H1 (cell line): Measurements from ENCODE around the gene GOLGA3. TPM values are rescaled to one million over a fixed set of nuclear protein-coding genes. Genes with fewer than 3 reads are reported as not detected.

Source experiments
- CTCF ChIA-PET: fragments of 300-600 bp; sonication (Branson Sonifier 250); formaldehyde crosslinking; loops from one replicate; lab custom pipeline; 2021; ENCODE audit not compliant: partially characterized antibody; lab: Charles Lee
- POLR2A ChIA-PET: fragments of 300-600 bp; sonication (Branson Sonifier 250); formaldehyde crosslinking; loops from one replicate; lab custom pipeline; 2021; ENCODE audit warnings: inconsistent platforms; ENCODE audit not compliant: partially characterized antibody; lab: Charles Lee
- DNase-seq, 2 experiments: peaks; one replicate each; pipeline versions ENCODE4 v3.0.0 to v3.0.0-alpha.2; 2010 to 2022; ENCODE audit warnings: low spot score in 2 of 2, low read depth in 1 of 2, mixed read lengths in 1 of 2
- FAIRE-seq: peaks from 2 replicates; lab custom pipeline; 2011; peaks lifted over from hg19 to GRCh38; lab: Jason Lieb, UNC
- H2AFZ ChIP-seq: 2 replicates; pipeline ENCODE4 v1.8.1; 2012; ENCODE audit warnings: low read length, inconsistent platforms
- H2AK5ac ChIP-seq: 2 replicates; pipeline ENCODE4 v1.6.1; 2013; ENCODE audit warnings: low read depth, low read length
- H2BK120ac ChIP-seq: replicated peaks from 2 replicates; pipeline ENCODE3; 2013; ENCODE audit warnings: low read depth, low read length, inconsistent platforms
- H2BK12ac ChIP-seq: 2 replicates; pipeline ENCODE4 v1.6.1; 2013; ENCODE audit warnings: low read depth, low read length
- H2BK15ac ChIP-seq: 2 replicates; pipeline ENCODE4 v1.6.1; 2013; ENCODE audit warnings: low read length
- H2BK20ac ChIP-seq: 2 replicates; pipeline ENCODE4 v1.6.1; 2013; ENCODE audit warnings: low read length
- H2BK5ac ChIP-seq: 2 replicates; pipeline ENCODE4 v1.6.1; 2013; ENCODE audit warnings: low read depth, low read length
- H3K14ac ChIP-seq: 2 replicates; pipeline ENCODE4 v1.6.1; 2013; ENCODE audit warnings: inconsistent platforms; ENCODE audit not compliant: insufficient read length
- H3K18ac ChIP-seq: 2 replicates; pipeline ENCODE4 v1.6.1; 2013; ENCODE audit warnings: low read length; ENCODE audit errors: extremely low read depth
- H3K23ac ChIP-seq: 2 replicates; pipeline ENCODE4 v1.6.1; 2013; ENCODE audit warnings: inconsistent platforms; ENCODE audit not compliant: insufficient read length
- H3K23me2 ChIP-seq: 2 replicates; pipeline ENCODE4 v1.6.1; 2013; ENCODE audit warnings: low read depth, low read length
- H3K27ac ChIP-seq: 2 replicates; pipeline ENCODE4 v1.6.1; 2011; ENCODE audit warnings: low read depth, low read length, inconsistent platforms
- H3K27me3 ChIP-seq, 4 experiments: replicated peaks in 1 of 4; 1 replicate in 1 of 4; 2 replicates in 3 of 4; pipeline versions ENCODE4 v1.6.1 to v1.8.1; 2011 to 2013; ENCODE audit warnings: low read length in 3 of 4, mild to moderate bottlenecking in 3 of 4, inconsistent platforms in 2 of 4, mixed read lengths in 2 of 4, moderate library complexity in 1 of 4; ENCODE audit not compliant: control insufficient read depth in 3 of 4, insufficient read depth in 3 of 4; ENCODE audit errors: extremely low read depth in 1 of 4
- H3K36me3 ChIP-seq, 4 experiments: 2 replicates each; pipeline versions ENCODE4 v1.6.1 to v1.8.1; 2011 to 2013; ENCODE audit warnings: mild to moderate bottlenecking in 4 of 4, low read length in 3 of 4, moderate library complexity in 2 of 4, control low read depth in 1 of 4, inconsistent platforms in 1 of 4; ENCODE audit not compliant: insufficient read depth in 4 of 4, control insufficient read depth in 2 of 4
- H3K4ac ChIP-seq: replicated peaks from 2 replicates; pipeline ENCODE3; 2013; ENCODE audit warnings: low read length, low read depth, mixed read lengths, inconsistent platforms; ENCODE audit not compliant: insufficient read length
- H3K4me1 ChIP-seq, 4 experiments: replicated peaks in 1 of 4; 1 replicate in 1 of 4; 2 replicates in 3 of 4; pipeline versions ENCODE4 v1.6.1 to v1.8.1; 2011 to 2013; ENCODE audit warnings: low read length in 3 of 4, inconsistent platforms in 2 of 4, mixed read lengths in 1 of 4; ENCODE audit not compliant: insufficient read depth in 4 of 4, control insufficient read depth in 3 of 4
- H3K4me2 ChIP-seq, 2 experiments: 2 replicates each; pipeline versions ENCODE4 v1.6.1 to v1.8.1; 2011 to 2013; ENCODE audit warnings: low read depth in 2 of 2, low read length in 2 of 2, control low read depth in 1 of 2, inconsistent platforms in 1 of 2, mild to moderate bottlenecking in 1 of 2; ENCODE audit not compliant: insufficient read depth in 1 of 2
- H3K4me3 ChIP-seq, 4 experiments: fragments of 200-600, 300-600 bp in 1 of 4; sonication (generic), shearing (Covaris generic), sonication (Bioruptor Twin) in 1 of 4; 2 replicates each; pipeline versions ENCODE4 v1.5.1 to v1.8.1; 2011 to 2016; ENCODE audit warnings: low read length in 4 of 4, low read depth in 3 of 4, control low read depth in 2 of 4, inconsistent platforms in 2 of 4, mild to moderate bottlenecking in 2 of 4, mixed read lengths in 1 of 4, moderate library complexity in 1 of 4; ENCODE audit not compliant: insufficient read depth in 2 of 4; ENCODE audit errors: extremely low read depth in 1 of 4
- H3K56ac ChIP-seq: replicated peaks from 2 replicates; pipeline ENCODE3; 2013; ENCODE audit warnings: low read depth, mild to moderate bottlenecking, mixed read lengths, low read length, inconsistent platforms; ENCODE audit not compliant: insufficient read length
- H3K79me1 ChIP-seq: 2 replicates; pipeline ENCODE4 v1.6.1; 2013; ENCODE audit warnings: low read depth, low read length, control low read depth
- H3K79me2 ChIP-seq, 2 experiments: 2 replicates each; pipeline versions ENCODE4 v1.6.1 to v1.8.1; 2012 to 2013; ENCODE audit warnings: low read length in 2 of 2, mild to moderate bottlenecking in 2 of 2, inconsistent platforms in 1 of 2; ENCODE audit not compliant: insufficient read depth in 2 of 2, control insufficient read depth in 1 of 2
- H3K9ac ChIP-seq, 4 experiments: replicated peaks in 1 of 4; 1 replicate in 1 of 4; 2 replicates in 3 of 4; pipeline versions ENCODE4 v1.6.1 to v1.8.1; 2011 to 2013; ENCODE audit warnings: low read depth in 3 of 4, low read length in 3 of 4, control low read depth in 2 of 4, mild to moderate bottlenecking in 2 of 4, moderate library complexity in 2 of 4, inconsistent platforms in 1 of 4; ENCODE audit errors: extremely low read depth in 1 of 4
- H3K9me3 ChIP-seq, 2 experiments: 2 replicates each; pipeline versions ENCODE4 v1.6.1 to v1.8.1; 2012 to 2013; ENCODE audit warnings: mild to moderate bottlenecking in 2 of 2, moderate library complexity in 2 of 2, control low read depth in 1 of 2, inconsistent platforms in 1 of 2, low read depth in 1 of 2, low read length in 1 of 2, mixed read lengths in 1 of 2; ENCODE audit not compliant: insufficient read depth in 2 of 2
- H4K20me1 ChIP-seq, 2 experiments: replicated peaks in 1 of 2; 2 replicates each; pipeline versions ENCODE3 to v1.8.1; 2011 to 2013; ENCODE audit warnings: inconsistent platforms in 2 of 2, low read length in 2 of 2, mild to moderate bottlenecking in 1 of 2; ENCODE audit not compliant: insufficient read depth in 2 of 2, control insufficient read depth in 1 of 2
- H4K5ac ChIP-seq: 2 replicates; pipeline ENCODE4 v1.6.1; 2013; ENCODE audit warnings: low read length, low read depth, mixed read lengths, inconsistent platforms; ENCODE audit not compliant: insufficient read length
- H4K8ac ChIP-seq: 2 replicates; pipeline ENCODE4 v1.8.0; 2013; ENCODE audit warnings: mild to moderate bottlenecking, moderate library complexity, low read length, inconsistent platforms; ENCODE audit not compliant: insufficient read depth; ENCODE audit errors: extremely low read depth
- H4K91ac ChIP-seq: replicated peaks from 2 replicates; pipeline ENCODE3; 2013; ENCODE audit warnings: low read length, mixed read lengths, inconsistent platforms; ENCODE audit not compliant: insufficient read length
- CREB1 ChIP-seq: IDR thresholded peaks from 2 replicates; pipeline ENCODE4 v1.6.1; 2012; ENCODE audit warnings: inconsistent platforms
- TAF1 ChIP-seq: IDR thresholded peaks from 2 replicates; pipeline ENCODE4 v1.6.1; 2011; ENCODE audit warnings: mild to moderate bottlenecking, low read depth, low read length
- WGBS, 2 experiments: shearing (Covaris generic) in 1 of 2; methylation state at CpG; one replicate each; pipeline versions ENCODE4 v1.1.6 to v1.1.7; 2013 to 2015; ENCODE audit warnings: low lambda C conversion rate in 2 of 2, mixed read lengths in 2 of 2, inconsistent platforms in 1 of 2, low coverage in 1 of 2, missing lambda C conversion rate in 1 of 2; ENCODE audit not compliant: insufficient replicate concordance in 2 of 2, insufficient coverage in 1 of 2, insufficient read length in 1 of 2; ENCODE audit errors: extremely low coverage in 1 of 2, missing lambda C conversion rate in 1 of 2; 5-methylcytosine and 5-hydroxymethylcytosine counted together
- polyA plus RNA-seq, 7 experiments: library from polyadenylated mRNA; depleted of rRNA in 3 of 7; stranded (reverse) in 5 of 7; unstranded in 2 of 7; fragments of >200 nt in 5 of 7; fragments of 200-250 nt in 2 of 7; gene quantifications; 1 replicate in 5 of 7; 2 replicates in 1 of 7; 4 replicates in 1 of 7; pipeline versions ENCODE4 v1.2.1 to v1.2.3, GENCODE V29; 2011 to 2013; ENCODE audit warnings: missing spikeins in 2 of 7, mixed read lengths in 2 of 7
- total RNA-seq: library from RNA; stranded (reverse); fragmentation: NEBNext Ultra II Directional; extraction: Animal tissue kit (Norgen Biotek cat#: 25700); gene quantifications from 2 replicates; pipeline ENCODE4 v1.2.1, GENCODE V29; 2021

Gene GOLGA3
- total and polyA plus RNA-seq, 2 of the 8 experiments (the other 6 are each of a cell fraction or from before 2014, with no cell fraction given), result 6.4 to 33.1 TPM

GRCh38 chr12:132839558-132840235 lies 11.0 kb upstream of the GOLGA3 start:
- Histone ChIP-seq H3K79me2 (no peaks in the 10 kb centered on the region), H4K20me1 (peaks cover 1 to 2% of the 10 kb centered on the region in 2 experiments)

More at GRCh38 chr12:132839558-132840235, 11.0 kb upstream of the GOLGA3 start:
- peaks cover 4 to 40% (median 11%) of the 10 kb centered on the region in 4 experiments; a peak in 7 of 8 replicates for H3K36me3 ChIP-seq
- no peak for FAIRE-seq
- H2AK5ac ChIP-seq, result no peak overlapping the region
- H3K18ac ChIP-seq, result no peak overlapping the region
- H2BK5ac ChIP-seq, result no peak overlapping the region
- H3K27ac ChIP-seq, result no peak overlapping the region
- POLR2A ChIA-PET, result no interaction called here
- H3K9ac ChIP-seq, result no peak overlapping the region
- no peak overlapping the region for H3K56ac ChIP-seq
- H2BK12ac ChIP-seq, result no peak overlapping the region
- H3K14ac ChIP-seq, result no peak overlapping the region
- no peaks in the 10 kb centered on the region for H3K4me1 ChIP-seq
- H3K4me2 ChIP-seq, result no peak overlapping the region
- CTCF ChIA-PET, result no interaction called here
- no peak overlapping the region for H2BK120ac ChIP-seq
- no peak overlapping the region for H2BK15ac ChIP-seq
- H3K23ac ChIP-seq, result no peak overlapping the region
- TF ChIP-seq CREB1 (no peak), TAF1 (no peak)
- no peaks in the 10 kb centered on the region for H3K23me2 ChIP-seq
- no peaks in the 10 kb centered on the region for H3K9me3 ChIP-seq
- 86% methylated on average over 13 of the region's 14 CpGs; no CpG with 5 or more reads in 1 of the 2 experiments for WGBS, 2 experiments
- no peak overlapping the region for H4K5ac ChIP-seq
- H2BK20ac ChIP-seq, result no peak overlapping the region
- no peak overlapping the region for H4K8ac ChIP-seq
- H4K91ac ChIP-seq, result no peak overlapping the region
- H2AFZ ChIP-seq, result no peak overlapping the region
- no peak overlapping the region for H3K4me3 ChIP-seq
- no peak overlapping the region for H3K4ac ChIP-seq
- H3K27me3 ChIP-seq, result no peaks in the 10 kb centered on the region
- DNase-seq, result no peak
- no peaks in the 10 kb centered on the region for H3K79me1 ChIP-seq
